BLaER1 treated with 17β-estradiol and CSF1 and Interleukin-3, amounts not matched to agents 10 nM and 100 nM (cell line): ENCODE results near the gene DYNLT2B.
"Not testable (repeated sequence)": the region's sequence is repeated elsewhere in the genome, so short reads cannot be mapped to it uniquely, and the experiment has no call there.

Experiments
- H3K27ac ChIP-seq, 11 experiments: shearing (Covaris generic); formaldehyde crosslinking; 2 replicates each; pipeline ENCODE4 v1.8.1; 2022
- H3K27me3 ChIP-seq, 11 experiments: shearing (Covaris generic); formaldehyde crosslinking; 2 replicates each; pipeline ENCODE4 v1.8.1; 2022
- H3K36me3 ChIP-seq, 11 experiments: shearing (Covaris generic); formaldehyde crosslinking; 2 replicates each; pipeline ENCODE4 v1.8.1; 2022
- H3K4me1 ChIP-seq, 10 experiments: shearing (Covaris generic); formaldehyde crosslinking; 2 replicates each; pipeline ENCODE4 v1.8.1; 2022
- H3K4me2 ChIP-seq, 11 experiments: shearing (Covaris generic); formaldehyde crosslinking; 2 replicates each; pipeline ENCODE4 v1.8.1; 2022
- H3K4me3 ChIP-seq, 10 experiments: shearing (Covaris generic); formaldehyde crosslinking; 2 replicates each; pipeline ENCODE4 v1.8.1; 2022
- H3K9ac ChIP-seq, 11 experiments: shearing (Covaris generic); formaldehyde crosslinking; 2 replicates each; pipeline ENCODE4 v1.8.1; 2022
- H3K9me3 ChIP-seq, 11 experiments: shearing (Covaris generic); formaldehyde crosslinking; replicated peaks in 1 of 11; 2 replicates each; pipeline ENCODE4 v1.8.1; 2022
- H4K20me1 ChIP-seq, 11 experiments: shearing (Covaris generic); formaldehyde crosslinking; 2 replicates each; pipeline ENCODE4 v1.8.1; 2022
- Cebpa-rat ChIP-seq, 11 experiments: shearing (Covaris generic); IDR thresholded peaks; 2 replicates each; pipeline ENCODE4 v1.8.1; 2022

The DYNLT2B gene

DNA sequence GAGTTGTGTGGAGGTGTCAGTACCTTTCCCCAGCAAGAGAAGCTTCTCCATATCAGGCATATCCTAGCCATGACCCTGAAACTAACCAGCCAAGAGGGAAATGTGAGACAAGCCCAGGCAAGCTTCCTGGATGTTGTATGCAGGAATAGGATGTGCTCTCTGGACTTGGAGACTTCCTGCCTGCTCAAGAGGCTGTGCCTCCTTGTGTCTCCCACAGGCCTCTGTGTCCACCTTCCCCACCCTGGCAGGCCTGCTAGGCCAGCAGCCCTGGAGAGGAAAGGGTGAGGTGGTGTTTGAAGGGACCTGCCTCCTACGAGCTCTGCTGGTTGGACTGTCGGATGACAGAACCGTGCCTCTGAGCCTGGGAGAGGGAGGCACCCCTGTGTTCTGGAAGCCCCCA lies 2.1 kb upstream of the DYNLT2B start:
- no peak for TF ChIP-seq Cebpa-rat (IDR thresholded peaks at IDR 0.05)
- H3K4me3 ChIP-seq = no peak overlapping the region
- peaks cover 13 to 69% (median 36%) of the 10 kb centered on the region in 10 experiments for H3K4me1 ChIP-seq
- no peaks in the 10 kb centered on the region for H3K27me3 ChIP-seq
- H3K9ac ChIP-seq = 0 out of 22 replicates have a peak overlapping the region, but pooled peaks of 2 of the 11 experiments have one; percentile 11 to 27
- peak overlapping the region in 2 of 11 experiments; percentile 4 to 23; a peak in 3 of 22 replicates for H3K27ac ChIP-seq
- H3K36me3 ChIP-seq = peaks cover 0 to 6% (median 0%) of the 10 kb centered on the region in 11 experiments; a peak in 2 of 22 replicates
- H3K9me3 ChIP-seq = no peaks in the 10 kb centered on the region
- no peaks in the 10 kb centered on the region; a peak in 1 of 22 replicates for H4K20me1 ChIP-seq
- H3K4me2 ChIP-seq = peak overlapping the region in 6 of 11 experiments; percentile 68 to 91 (median 82); a peak in 9 of 22 replicates

DNA sequence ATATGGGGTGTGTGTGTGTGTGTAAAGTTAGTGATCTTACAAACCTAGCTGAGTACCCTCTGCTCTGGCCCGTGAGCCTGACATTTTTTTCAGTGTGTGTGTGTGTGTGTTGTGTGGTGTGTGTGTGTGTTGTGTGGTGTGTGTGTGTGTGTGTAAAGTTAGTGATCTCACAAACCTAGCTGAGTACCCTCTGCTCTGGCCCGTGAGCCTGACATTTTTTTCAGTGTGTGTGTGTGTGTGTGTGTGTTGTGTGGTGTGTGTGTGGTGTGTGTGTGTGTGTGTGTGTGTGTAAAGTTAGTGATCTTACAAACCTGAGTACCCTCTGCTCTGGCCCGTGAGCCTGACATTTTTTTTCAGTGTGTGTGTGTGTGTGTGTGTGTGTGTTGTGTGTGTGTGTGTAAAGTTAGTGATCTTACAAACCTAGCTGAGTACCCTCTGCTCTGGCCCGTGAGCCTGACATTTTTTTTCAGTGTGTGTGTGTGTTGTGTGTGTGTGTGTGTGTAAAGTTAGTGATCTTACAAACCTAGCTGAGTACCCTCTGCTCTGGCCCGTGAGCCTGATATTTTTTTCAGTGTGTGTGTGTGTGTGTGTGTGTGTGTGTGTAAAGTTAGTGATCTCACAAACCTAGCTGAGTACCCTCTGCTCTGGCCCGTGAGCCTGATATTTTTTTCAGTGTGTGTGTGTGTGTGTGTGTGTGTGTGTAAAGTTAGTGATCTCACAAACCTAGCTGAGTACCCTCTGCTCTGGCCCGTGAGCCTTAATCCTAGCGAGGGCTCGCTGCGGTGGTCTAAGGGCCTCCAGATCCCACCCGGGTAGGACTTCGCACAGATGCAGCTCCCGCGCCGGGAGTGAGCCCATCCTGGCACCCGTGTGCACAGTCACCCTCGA lies 997 bp downstream of the DYNLT2B start:
- H3K27ac ChIP-seq = peak overlapping the region; percentile 50 to 92 (median 89); a peak in 21 of 22 replicates
- H3K9me3 ChIP-seq, H4K20me1 ChIP-seq, H3K27me3 ChIP-seq: not testable (repeated sequence)
- H3K4me1 ChIP-seq = peaks cover 13 to 50% (median 32%) of the 10 kb centered on the region in 10 experiments
- H3K36me3 ChIP-seq = peaks cover 0 to 12% (median 0%) of the 10 kb centered on the region in 11 experiments; a peak in 3 of 22 replicates
- peak overlapping the region; percentile 69 to 92 (median 84) for H3K4me2 ChIP-seq
- H3K9ac ChIP-seq = peak overlapping the region; percentile 80 to 94 (median 90)
- H3K4me3 ChIP-seq = peak overlapping the region; percentile 69 to 94 (median 84)

DNA sequence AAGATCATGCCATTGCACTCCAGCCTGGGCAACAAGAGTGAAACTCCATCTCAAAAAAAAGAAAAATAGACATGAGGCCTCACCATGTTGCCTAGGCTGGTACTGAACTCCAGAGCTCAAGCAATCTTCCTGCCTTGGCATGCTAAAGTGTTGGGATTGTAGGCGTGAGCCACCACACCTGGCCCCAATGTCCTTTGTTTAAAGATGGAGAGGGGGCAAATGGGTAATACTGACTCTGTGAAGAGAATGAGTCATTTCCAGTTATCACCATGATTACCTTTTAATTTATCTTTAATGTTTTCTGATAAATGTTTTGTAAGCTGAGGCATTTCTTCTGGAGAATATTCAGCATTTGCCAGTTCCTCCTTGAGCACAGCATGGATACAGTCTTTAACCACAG lies 2.2 kb downstream of the DYNLT2B start:
- peaks cover 13 to 38% (median 25%) of the 10 kb centered on the region in 10 experiments for H3K4me1 ChIP-seq

GRCh38 chr3:196314597-196314996 lies 3.4 kb downstream of the DYNLT2B start:
- Histone ChIP-seq H3K4me3 (no peak overlapping the region), H3K9me3 (no peaks in the 10 kb centered on the region), H3K4me1 (peaks cover 10 to 25% (median 16%) of the 10 kb centered on the region in 10 experiments; a peak in 19 of 20 replicates), H3K9ac (no peak overlapping the region), H4K20me1 (no peaks in the 10 kb centered on the region), H3K27ac (no peak overlapping the region), H3K36me3 (peaks cover 0 to 12% (median 0%) of the 10 kb centered on the region in 11 experiments; a peak in 3 of 22 replicates), H3K27me3 (no peaks in the 10 kb centered on the region), H3K4me2 (no peak overlapping the region)
- TF ChIP-seq Cebpa-rat (IDR thresholded peaks at IDR 0.05) = no peak

More for the DNA sequence above, 2.2 kb downstream of the DYNLT2B start:
- H4K20me1 ChIP-seq = no peaks in the 10 kb centered on the region
- H3K9ac ChIP-seq = no peak overlapping the region
- H3K36me3 ChIP-seq = peaks cover 0 to 12% (median 0%) of the 10 kb centered on the region in 11 experiments; a peak in 3 of 22 replicates
- H3K9me3 ChIP-seq = no peaks in the 10 kb centered on the region
- TF ChIP-seq Cebpa-rat (IDR thresholded peaks at IDR 0.05) = no peak
- no peak overlapping the region for H3K4me3 ChIP-seq
- H3K27ac ChIP-seq = no peak overlapping the region
- H3K4me2 ChIP-seq = no peak overlapping the region; a peak in 1 of 22 replicates
- no peaks in the 10 kb centered on the region for H3K27me3 ChIP-seq

- H3K4me1 ChIP-seq = peaks cover 4 to 20% (median 12%) of the 10 kb centered on the region in 10 experiments; a peak in 19 of 20 replicates
- not testable (repeated sequence) for H3K27ac ChIP-seq, H3K4me2 ChIP-seq, H3K9ac ChIP-seq, H3K9me3 ChIP-seq, H4K20me1 ChIP-seq, H3K27me3 ChIP-seq, H3K4me3 ChIP-seq
- peaks cover 0 to 12% (median 0%) of the 10 kb centered on the region in 11 experiments; a peak in 3 of 22 replicates for H3K36me3 ChIP-seq
These were observed 4.0 kb downstream of the DYNLT2B start for GRCh38 chr3:196314086-196314485.

- peak overlapping the region in 1 of 11 experiments; percentile 37; a peak in 1 of 22 replicates for H3K27ac ChIP-seq
- H3K9ac ChIP-seq, H3K27me3 ChIP-seq, H3K9me3 ChIP-seq, H4K20me1 ChIP-seq, H3K4me3 ChIP-seq: not testable (repeated sequence)
- H3K36me3 ChIP-seq = peaks cover 0 to 66% (median 26%) of the 10 kb centered on the region in 11 experiments; a peak in 16 of 22 replicates
- peak overlapping the region in 5 of 11 experiments; percentile 30 to 69 (median 61); a peak in 8 of 22 replicates for H3K4me2 ChIP-seq
- peaks cover 0 to 28% (median 9%) of the 10 kb centered on the region in 10 experiments; a peak in 11 of 20 replicates for H3K4me1 ChIP-seq
These were observed 15.1 kb downstream of the DYNLT2B start for GRCh38 chr3:196302960-196303359.

GRCh38 chr3:196302551-196302950 lies 15.5 kb downstream of the DYNLT2B start:
- not testable (repeated sequence) for H3K4me3 ChIP-seq, H3K9me3 ChIP-seq, H3K9ac ChIP-seq, H3K27me3 ChIP-seq, H3K27ac ChIP-seq, H4K20me1 ChIP-seq
- Histone ChIP-seq H3K4me2 (peak overlapping the region in 5 of 11 experiments; percentile 25 to 64 (median 44); a peak in 8 of 22 replicates), H3K4me1 (peaks cover 0 to 28% (median 9%) of the 10 kb centered on the region in 10 experiments; a peak in 11 of 20 replicates), H3K36me3 (peaks cover 0 to 70% (median 26%) of the 10 kb centered on the region in 11 experiments; a peak in 16 of 22 replicates)

DNA sequence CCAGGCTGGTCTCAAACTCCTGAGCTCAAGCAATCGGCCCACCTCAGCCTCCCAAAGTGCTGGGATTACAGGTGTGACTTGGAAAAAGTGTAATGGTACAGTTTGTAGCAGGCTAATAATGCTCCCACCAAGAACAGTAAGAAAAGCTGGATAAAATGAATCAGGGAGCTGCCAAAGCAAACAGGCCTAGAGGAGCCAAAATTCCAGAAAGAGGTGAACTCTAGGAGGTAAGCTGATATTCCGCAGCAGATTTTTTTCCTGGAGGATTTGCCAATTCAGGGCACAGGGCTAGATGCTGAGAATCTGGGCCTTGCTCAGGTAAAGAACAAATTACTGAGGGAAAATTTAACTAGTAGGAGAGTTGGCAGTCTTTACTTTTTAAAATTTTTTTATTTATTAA lies 19.5 kb downstream of the DYNLT2B start:
- no peak for TF ChIP-seq Cebpa-rat (IDR thresholded peaks at IDR 0.05)
- Histone ChIP-seq H3K27ac (no peak overlapping the region), H4K20me1 (no peaks in the 10 kb centered on the region), H3K4me3 (no peak overlapping the region), H3K9me3 (no peaks in the 10 kb centered on the region), H3K36me3 (peaks cover 0 to 45% (median 16%) of the 10 kb centered on the region in 11 experiments; a peak in 14 of 22 replicates), H3K27me3 (no peaks in the 10 kb centered on the region), H3K4me1 (peaks cover 5 to 19% (median 12%) of the 10 kb centered on the region in 10 experiments; a peak in 17 of 20 replicates), H3K9ac (no peak overlapping the region), H3K4me2 (no peak overlapping the region)

- Histone ChIP-seq H3K27ac (peak overlapping the region in 1 of 11 experiments; percentile 9; a peak in 1 of 22 replicates), H3K4me1 (peaks cover 6 to 37% (median 24%) of the 10 kb centered on the region in 10 experiments; a peak in 19 of 20 replicates), H3K27me3 (no peaks in the 10 kb centered on the region), H4K20me1 (no peaks in the 10 kb centered on the region), H3K4me3 (no peak overlapping the region), H3K36me3 (0 out of 22 replicates have a peak, but pooled peaks cover 0 to 7% (median 0%) of the 10 kb centered on the region in 11 experiments), H3K4me2 (peak overlapping the region in 9 of 11 experiments; percentile 18 to 64 (median 48); a peak in 18 of 22 replicates), H3K9ac (peak overlapping the region in 1 of 11 experiments; percentile 24; a peak in 1 of 22 replicates), H3K9me3 (no peaks in the 10 kb centered on the region)
- TF ChIP-seq Cebpa-rat (IDR thresholded peaks at IDR 0.05) = no peak
These were observed 25.6 kb downstream of the DYNLT2B start for GRCh38 chr3:196292286-196292923.
